ENCODE results near the gene TMEM120A.

TMEM120A gene

GRCh38 chr7:75969704-75970498 is 24.5 kb downstream of the TMEM120A start:
- Histone ChIP-seq H3K27ac (ENCODE audit: low read depth, low read length) (peak overlapping the region; percentile 97), H3K4me3 (ENCODE audit: low read length) (no peak overlapping the region), H3K9ac (ENCODE audit: low read length) (no peak overlapping the region), H3K4me1 (ENCODE audit: control insufficient read depth, insufficient read depth, low read length) (peaks cover 44% of the 10 kb centered on the region), H3K36me3 (ENCODE audit: control insufficient read depth, insufficient read depth, low read length) (peaks cover 2% of the 10 kb centered on the region), H3K27me3 (ENCODE audit: control insufficient read depth, insufficient read depth, low read length) (no peaks in the 10 kb centered on the region)

GRCh38 chr7:75969182-75969581 is 25.2 kb downstream of the TMEM120A start:
- H3K4me3 ChIP-seq (ENCODE audit: low read length): no peak overlapping the region
- H3K27me3 ChIP-seq (ENCODE audit: control insufficient read depth, insufficient read depth, low read length): no peaks in the 10 kb centered on the region
- no peak overlapping the region for H3K9ac ChIP-seq (ENCODE audit: low read length)
- H3K4me1 ChIP-seq (ENCODE audit: control insufficient read depth, insufficient read depth, low read length): peaks cover 44% of the 10 kb centered on the region
- H3K36me3 ChIP-seq (ENCODE audit: control insufficient read depth, insufficient read depth, low read length): peaks cover 2% of the 10 kb centered on the region
- peak overlapping the region; percentile 97 for H3K27ac ChIP-seq (ENCODE audit: low read depth, low read length)

- peaks cover 2% of the 10 kb centered on the region for H3K36me3 ChIP-seq (ENCODE audit: control insufficient read depth, insufficient read depth, low read length)
- H3K4me1 ChIP-seq (ENCODE audit: control insufficient read depth, insufficient read depth, low read length): peaks cover 44% of the 10 kb centered on the region
- H3K4me3 ChIP-seq (ENCODE audit: low read length): no peak overlapping the region
- H3K9ac ChIP-seq (ENCODE audit: low read length): no peak overlapping the region
- H3K27ac ChIP-seq (ENCODE audit: low read depth, low read length): peak overlapping the region; percentile 97
- no peaks in the 10 kb centered on the region for H3K27me3 ChIP-seq (ENCODE audit: control insufficient read depth, insufficient read depth, low read length)
These were observed 25.8 kb downstream of the TMEM120A start for GRCh38 chr7:75968561-75969001.

GRCh38 chr7:75968012-75968411 is 26.4 kb downstream of the TMEM120A start:
- Histone ChIP-seq H3K4me3 (ENCODE audit: low read length) (peak overlapping the region; percentile 24), H3K36me3 (ENCODE audit: control insufficient read depth, insufficient read depth, low read length) (peaks cover 2% of the 10 kb centered on the region), H3K9ac (ENCODE audit: low read length) (no peak overlapping the region), H3K27me3 (ENCODE audit: control insufficient read depth, insufficient read depth, low read length) (no peaks in the 10 kb centered on the region), H3K27ac (ENCODE audit: low read depth, low read length) (peak overlapping the region; percentile 97), H3K4me1 (ENCODE audit: control insufficient read depth, insufficient read depth, low read length) (peaks cover 44% of the 10 kb centered on the region)

- Histone ChIP-seq H3K27ac (ENCODE audit: low read depth, low read length) (peak overlapping the region; percentile 97), H3K4me3 (ENCODE audit: low read length) (peak overlapping the region; percentile 24), H3K27me3 (ENCODE audit: control insufficient read depth, insufficient read depth, low read length) (no peaks in the 10 kb centered on the region), H3K4me1 (ENCODE audit: control insufficient read depth, insufficient read depth, low read length) (peaks cover 44% of the 10 kb centered on the region), H3K36me3 (ENCODE audit: control insufficient read depth, insufficient read depth, low read length) (peaks cover 2% of the 10 kb centered on the region), H3K9ac (ENCODE audit: low read length) (no peak overlapping the region)
These were observed 26.9 kb downstream of the TMEM120A start for GRCh38 chr7:75967487-75967997.

- H3K27me3 ChIP-seq (ENCODE audit: control insufficient read depth, insufficient read depth, low read length): no peaks in the 10 kb centered on the region
- H3K9ac ChIP-seq (ENCODE audit: low read length): no peak overlapping the region
- peak overlapping the region; percentile 97 for H3K27ac ChIP-seq (ENCODE audit: low read depth, low read length)
- H3K4me1 ChIP-seq (ENCODE audit: control insufficient read depth, insufficient read depth, low read length): peaks cover 44% of the 10 kb centered on the region
- no peak overlapping the region for H3K4me3 ChIP-seq (ENCODE audit: low read length)
- no peaks in the 10 kb centered on the region for H3K36me3 ChIP-seq (ENCODE audit: control insufficient read depth, insufficient read depth, low read length)
These were observed 27.3 kb downstream of the TMEM120A start for GRCh38 chr7:75967055-75967454.

GRCh38 chr7:75966190-75966961 is 28.0 kb downstream of the TMEM120A start:
- Histone ChIP-seq H3K4me1 (ENCODE audit: control insufficient read depth, insufficient read depth, low read length) (peaks cover 44% of the 10 kb centered on the region), H3K27ac (ENCODE audit: low read depth, low read length) (peak overlapping the region; percentile 97), H3K9ac (ENCODE audit: low read length) (peak overlapping the region; percentile 47), H3K36me3 (ENCODE audit: control insufficient read depth, insufficient read depth, low read length) (peaks cover 2% of the 10 kb centered on the region), H3K4me3 (ENCODE audit: low read length) (peak overlapping the region; percentile 56), H3K27me3 (ENCODE audit: control insufficient read depth, insufficient read depth, low read length) (no peaks in the 10 kb centered on the region)

GRCh38 chr7:75965617-75966016 is 28.8 kb downstream of the TMEM120A start:
- peak overlapping the region; percentile 56 for H3K4me3 ChIP-seq (ENCODE audit: low read length)
- H3K9ac ChIP-seq (ENCODE audit: low read length): no peak overlapping the region
- H3K36me3 ChIP-seq (ENCODE audit: control insufficient read depth, insufficient read depth, low read length): peaks cover 2% of the 10 kb centered on the region
- no peaks in the 10 kb centered on the region for H3K27me3 ChIP-seq (ENCODE audit: control insufficient read depth, insufficient read depth, low read length)
- H3K27ac ChIP-seq (ENCODE audit: low read depth, low read length): peak overlapping the region; percentile 97
- H3K4me1 ChIP-seq (ENCODE audit: control insufficient read depth, insufficient read depth, low read length): peaks cover 44% of the 10 kb centered on the region

- Histone ChIP-seq H3K4me1 (ENCODE audit: control insufficient read depth, insufficient read depth, low read length) (peaks cover 29% of the 10 kb centered on the region), H3K27ac (ENCODE audit: low read depth, low read length) (peak overlapping the region; percentile 43), H3K36me3 (ENCODE audit: control insufficient read depth, insufficient read depth, low read length) (peaks cover 2% of the 10 kb centered on the region), H3K27me3 (ENCODE audit: control insufficient read depth, insufficient read depth, low read length) (no peaks in the 10 kb centered on the region), H3K4me3 (ENCODE audit: low read length) (no peak overlapping the region), H3K9ac (ENCODE audit: low read length) (no peak overlapping the region)
These were observed 30.9 kb downstream of the TMEM120A start for GRCh38 chr7:75963381-75963995.

GRCh38 chr7:75962607-75963380 is 31.6 kb downstream of the TMEM120A start:
- Histone ChIP-seq H3K4me1 (ENCODE audit: control insufficient read depth, insufficient read depth, low read length) (peaks cover 22% of the 10 kb centered on the region), H3K9ac (ENCODE audit: low read length) (no peak overlapping the region), H3K4me3 (ENCODE audit: low read length) (no peak overlapping the region), H3K27ac (ENCODE audit: low read depth, low read length) (peak overlapping the region; percentile 43), H3K27me3 (ENCODE audit: control insufficient read depth, insufficient read depth, low read length) (no peaks in the 10 kb centered on the region), H3K36me3 (ENCODE audit: control insufficient read depth, insufficient read depth, low read length) (peaks cover 5% of the 10 kb centered on the region)

- Histone ChIP-seq H3K9ac (ENCODE audit: low read length) (no peak overlapping the region), H3K27ac (ENCODE audit: low read depth, low read length) (no peak overlapping the region), H3K4me3 (ENCODE audit: low read length) (no peak overlapping the region), H3K27me3 (ENCODE audit: control insufficient read depth, insufficient read depth, low read length) (no peaks in the 10 kb centered on the region), H3K4me1 (ENCODE audit: control insufficient read depth, insufficient read depth, low read length) (peaks cover 8% of the 10 kb centered on the region), H3K36me3 (ENCODE audit: control insufficient read depth, insufficient read depth, low read length) (peaks cover 5% of the 10 kb centered on the region)
These were observed 33.2 kb downstream of the TMEM120A start for GRCh38 chr7:75961218-75961617.
